GM19351 (cell line): ENCODE data around the gene LAMA5.

ENCODE experiments used
- ATAC-seq: cut with Tn5 transposase; IDR thresholded peaks from one replicate; pipeline ENCODE4 v1.9.1; 2021; ENCODE audit warnings: mild to moderate bottlenecking, moderate library complexity; ENCODE audit not compliant: unreplicated experiment

The LAMA5 gene

GRCh38 chr20:62367136-62367632 is at the start of gene LAMA5:
LAMA5 (minus strand) TSS chr20:62367312; CDS start chr20:62367245, 67 bp downstream.
- ATAC-seq: peak; percentile 47

- ATAC-seq: no peak
Measured at GRCh38 chr20:62415354-62416111, 48.4 kb upstream of the LAMA5 start.

GRCh38 chr20:62413896-62414481 is 46.9 kb upstream of the LAMA5 start:
- no peak for ATAC-seq

GRCh38 chr20:62413025-62413570 is 46.0 kb upstream of the LAMA5 start:
- no peak for ATAC-seq

GRCh38 chr20:62412194-62413024 is 45.3 kb upstream of the LAMA5 start:
- ATAC-seq: no peak

- ATAC-seq: no peak
Measured at GRCh38 chr20:62411479-62412193, 44.5 kb upstream of the LAMA5 start.

GRCh38 chr20:62410746-62411478 is 43.8 kb upstream of the LAMA5 start:
- ATAC-seq: no peak

- no peak for ATAC-seq
Measured at GRCh38 chr20:62409931-62410745, 43.0 kb upstream of the LAMA5 start.

GRCh38 chr20:62409086-62409853 is 42.2 kb upstream of the LAMA5 start:
- ATAC-seq: no peak

GRCh38 chr20:62408640-62409039 is 41.5 kb upstream of the LAMA5 start:
- no peak for ATAC-seq

GRCh38 chr20:62408055-62408454 is 40.9 kb upstream of the LAMA5 start:
- ATAC-seq: no peak

GRCh38 chr20:62407221-62407992 is 40.3 kb upstream of the LAMA5 start, which contains the start of gene CABLES2:
CABLES2 (minus strand) TSS chr20:62407285; CDS start chr20:62407276, 9 bp downstream.
- ATAC-seq: peak; percentile 90

GRCh38 chr20:62406635-62407176 is 39.6 kb upstream of the LAMA5 start:
- ATAC-seq: peak; percentile 12

- no peak for ATAC-seq
Measured at GRCh38 chr20:62405981-62406513, 38.9 kb upstream of the LAMA5 start.

- ATAC-seq: no peak
Measured at GRCh38 chr20:62405108-62405980, 38.2 kb upstream of the LAMA5 start.

- no peak for ATAC-seq
Measured at GRCh38 chr20:62404761-62405107, 37.6 kb upstream of the LAMA5 start.
